AG04449 (cell line): ENCODE results near the gene PLCB1.

Source experiments
- CTCF ChIA-PET: fragments of 350-600 bp; formaldehyde crosslinking; extraction: SDS; loops from one replicate; lab custom pipeline; 2021; ENCODE audit warnings: antibody characterized with exemption; lab: Yijun Ruan, JAX
- POLR2A ChIA-PET: fragments of 400-600, 350-600 bp; formaldehyde crosslinking; extraction: SDS; loops from one replicate; lab custom pipeline; 2020; ENCODE audit warnings: antibody characterized with exemption, inconsistent platforms; lab: Yijun Ruan, JAX
- DNase-seq: peaks from one replicate; pipeline ENCODE4 v3.0.0-alpha.2; 2010; ENCODE audit warnings: low read depth, low spot score
- H3K4me3 ChIP-seq: 2 replicates; pipeline ENCODE4 v1.5.1; 2011; ENCODE audit warnings: low read depth, mild to moderate bottlenecking, control low read depth, low read length
- TF ChIP-seq, protein P1 (sequence below): IDR thresholded peaks from one replicate; pipeline ENCODE4 v1.5.1; 2011; ENCODE audit warnings: mild to moderate bottlenecking, moderate library complexity, low read length, control low read depth, inconsistent platforms; ENCODE audit not compliant: insufficient read depth; ENCODE audit errors: missing control alignments

Gene PLCB1

GRCh38 chr20:8487696-8488095 lies 355.6 kb downstream of the PLCB1 start:
- H3K4me3 ChIP-seq = no peak overlapping the region
- CTCF ChIA-PET = no interaction called here
- DNase-seq = no peak
- TF ChIP-seq, protein P1, sequence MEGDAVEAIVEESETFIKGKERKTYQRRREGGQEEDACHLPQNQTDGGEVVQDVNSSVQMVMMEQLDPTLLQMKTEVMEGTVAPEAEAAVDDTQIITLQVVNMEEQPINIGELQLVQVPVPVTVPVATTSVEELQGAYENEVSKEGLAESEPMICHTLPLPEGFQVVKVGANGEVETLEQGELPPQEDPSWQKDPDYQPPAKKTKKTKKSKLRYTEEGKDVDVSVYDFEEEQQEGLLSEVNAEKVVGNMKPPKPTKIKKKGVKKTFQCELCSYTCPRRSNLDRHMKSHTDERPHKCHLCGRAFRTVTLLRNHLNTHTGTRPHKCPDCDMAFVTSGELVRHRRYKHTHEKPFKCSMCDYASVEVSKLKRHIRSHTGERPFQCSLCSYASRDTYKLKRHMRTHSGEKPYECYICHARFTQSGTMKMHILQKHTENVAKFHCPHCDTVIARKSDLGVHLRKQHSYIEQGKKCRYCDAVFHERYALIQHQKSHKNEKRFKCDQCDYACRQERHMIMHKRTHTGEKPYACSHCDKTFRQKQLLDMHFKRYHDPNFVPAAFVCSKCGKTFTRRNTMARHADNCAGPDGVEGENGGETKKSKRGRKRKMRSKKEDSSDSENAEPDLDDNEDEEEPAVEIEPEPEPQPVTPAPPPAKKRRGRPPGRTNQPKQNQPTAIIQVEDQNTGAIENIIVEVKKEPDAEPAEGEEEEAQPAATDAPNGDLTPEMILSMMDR = no peak
- POLR2A ChIA-PET = no interaction called here

- DNase-seq = no peak
- CTCF ChIA-PET = interaction anchor here (1.0 kb wide), 1 partner anchor 10 kb away, joined by 3 read pairs; no protein-coding TSS in a partner anchor
- POLR2A ChIA-PET = no interaction called here
- H3K4me3 ChIP-seq = no peak overlapping the region
- TF ChIP-seq, protein P1 = no peak
These were observed 357.2 kb downstream of the PLCB1 start for GRCh38 chr20:8489094-8489883.

DNA sequence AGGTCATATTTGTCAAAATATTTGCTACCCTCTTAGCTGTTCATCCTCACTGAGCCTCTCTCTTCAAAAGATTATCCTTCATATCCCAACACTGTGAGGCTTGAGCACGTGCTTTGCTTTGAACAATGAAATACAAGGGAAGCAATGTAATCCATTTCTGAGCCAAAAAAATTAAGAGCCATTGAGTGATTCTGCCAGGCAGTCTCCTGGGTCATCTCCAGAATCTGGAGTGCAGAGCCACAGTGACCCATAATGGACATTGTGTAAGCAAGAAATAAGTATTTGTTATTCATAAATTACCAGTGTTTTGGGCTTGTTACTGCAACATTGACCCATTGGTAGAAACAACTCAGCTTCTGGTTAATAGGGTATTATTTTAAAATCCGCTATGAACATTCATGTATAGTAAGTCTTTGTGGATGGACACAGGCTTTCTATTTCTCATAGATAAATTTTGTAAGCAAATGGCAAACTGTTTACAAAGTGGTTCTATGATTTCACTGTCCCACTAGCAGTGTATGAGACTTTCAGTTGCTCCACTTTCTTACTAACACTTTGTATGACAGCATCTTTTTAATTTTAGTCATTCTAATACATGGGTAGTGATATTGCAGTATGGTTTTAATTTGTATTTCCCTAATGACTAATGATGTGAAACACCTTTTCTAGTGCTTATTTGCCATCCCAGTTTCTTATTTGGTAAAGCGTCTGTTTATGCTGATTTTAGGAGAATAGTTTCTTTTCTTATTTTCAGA lies 358.2 kb downstream of the PLCB1 start:
- TF ChIP-seq, protein P1 = no peak
- no peak overlapping the region for H3K4me3 ChIP-seq
- DNase-seq = no peak
- ChIA-PET CTCF (interaction anchor here (1.0 kb wide), 1 partner anchor 9 kb away, joined by 3 read pairs; no protein-coding TSS in a partner anchor), POLR2A (no interaction called here)

DNA sequence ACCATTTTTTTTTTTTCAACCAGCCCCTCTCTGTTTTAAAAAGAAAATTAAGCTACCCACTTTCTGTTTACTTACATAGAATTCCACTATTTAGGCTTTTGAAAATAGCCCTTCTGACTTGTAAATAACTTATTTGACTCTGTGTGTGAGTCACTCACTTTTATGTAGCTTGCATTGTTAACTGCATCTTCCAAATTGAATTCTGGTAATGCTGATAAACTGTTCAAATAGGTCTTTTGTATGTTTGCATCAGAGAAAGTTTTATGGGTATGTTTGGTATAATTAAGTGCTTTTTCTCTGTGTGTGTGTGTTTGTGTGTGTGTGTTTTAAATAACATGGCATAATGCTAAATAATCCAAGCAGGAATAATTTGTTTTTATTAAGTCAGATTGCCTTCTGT lies 360.1 kb downstream of the PLCB1 start:
- H3K4me3 ChIP-seq = no peak overlapping the region
- TF ChIP-seq, protein P1 = no peak
- DNase-seq = no peak
- POLR2A ChIA-PET = no interaction called here
- CTCF ChIA-PET = interaction anchor here (0.7 kb wide), 1 partner anchor 1737 kb away, joined by 3 read pairs; no protein-coding TSS in a partner anchor

DNA sequence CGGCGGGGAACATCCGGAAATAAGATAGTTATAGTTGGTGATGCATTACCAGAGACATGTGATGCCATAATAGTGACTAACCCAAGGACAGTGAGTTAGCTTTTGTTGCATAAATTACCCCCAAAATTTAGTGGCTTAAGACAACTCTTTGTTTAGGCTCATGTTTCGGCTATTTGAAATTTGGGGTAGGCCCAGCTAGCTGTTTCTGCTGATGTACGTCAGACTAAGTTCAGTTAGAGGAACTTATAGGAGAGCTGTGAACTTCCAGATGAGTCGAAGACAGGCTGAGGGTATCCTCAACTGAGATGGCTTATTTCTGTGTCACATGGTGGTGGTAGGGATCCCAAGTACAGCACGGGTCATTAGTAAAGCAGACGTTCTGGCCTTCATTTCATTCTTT lies 366.5 kb downstream of the PLCB1 start:
- no peak for DNase-seq
- CTCF ChIA-PET = interaction anchor here (1.2 kb wide), 1 partner anchor 9 kb away, joined by 3 read pairs; no protein-coding TSS in a partner anchor
- POLR2A ChIA-PET = no interaction called here
- TF ChIP-seq, protein P1 = no peak
- no peak overlapping the region for H3K4me3 ChIP-seq

GRCh38 chr20:8504030-8504429 lies 372.0 kb downstream of the PLCB1 start:
- no peak overlapping the region for H3K4me3 ChIP-seq
- DNase-seq = no peak
- ChIA-PET POLR2A (no interaction called here), CTCF (no interaction called here)
- TF ChIP-seq, protein P1 = no peak
